Uterus (tissue), 4 donors: ENCODE data around the gene MAN2A2. TPM values are rescaled to one million over a fixed set of nuclear protein-coding genes. Genes with fewer than 3 reads are reported as not detected.
A peak's percentile ranks its signal among the peaks of the same experiment; 100 is the strongest.

Source experiments
- DNase-seq, 2 donors: peaks; one replicate each; pipeline ENCODE4 v3.0.0-alpha.2; 2019 to 2020
- H3K27ac ChIP-seq, 2 donors: fragments of 200-600 bp; sonication (generic); 1 replicate in 1 of 2; 2 replicates in 1 of 2; pipeline ENCODE4 v1.5.1; 2016 to 2018
- H3K27me3 ChIP-seq, 2 donors: fragments of 200-600 bp; sonication (generic); one replicate each; pipeline ENCODE4 v1.5.1; 2018 to 2019; ENCODE audit warnings: control low read depth in 1 of 2
- H3K36me3 ChIP-seq, 2 donors: fragments of 200-600 bp; sonication (generic); one replicate each; pipeline ENCODE4 v1.5.1; 2019; ENCODE audit warnings: control low read depth in 1 of 2
- H3K4me1 ChIP-seq, 2 donors: fragments of 200-600 bp; sonication (generic); one replicate each; pipeline ENCODE4 v1.5.1; 2018 to 2019; ENCODE audit warnings: control low read depth in 1 of 2
- H3K4me3 ChIP-seq, 2 donors: fragments of 200-600 bp; sonication (generic); 1 replicate in 1 of 2; 2 replicates in 1 of 2; pipeline ENCODE4 v1.5.1; 2018 to 2019; ENCODE audit warnings: mild to moderate bottlenecking in 1 of 2
- H3K9me3 ChIP-seq, 2 donors: fragments of 200-600 bp; sonication (generic); one replicate each; pipeline ENCODE4 v1.5.1; 2019; ENCODE audit warnings: control low read depth in 1 of 2
- CTCF ChIP-seq, 4 experiments: fragments of 200-600 bp in 2 of 4; fragments of 450-650 bp in 2 of 4; sonication (generic) in 2 of 4; IDR thresholded peaks; one replicate each; pipeline ENCODE4 v1.5.1; 2016 to 2019; ENCODE audit warnings: antibody characterized with exemption in 4 of 4, mild to moderate bottlenecking in 2 of 4, moderate library complexity in 1 of 4
- POLR2A ChIP-seq, 2 donors: fragments of 450-650 bp; IDR thresholded peaks; one replicate each; pipeline ENCODE4 v1.6.1; 2016; ENCODE audit warnings: antibody characterized with exemption in 2 of 2, mild to moderate bottlenecking in 1 of 2, moderate library complexity in 1 of 2
- intact Hi-C: fragments of 100-400 bp; cut with DNase I; formaldehyde crosslinking; loops from one replicate; pipeline ENCODE4 v1.15.1; 2023; ENCODE audit warnings: low total_unique reads
- total RNA-seq, 4 donors: library from RNA; depleted of rRNA in 3 of 4; stranded (reverse); fragments of >200 nt in 3 of 4; gene quantifications; one replicate each; pipeline versions ENCODE4 v1.1.0 to v1.2.4, GENCODE V29; 2014 to 2023
- donor health status: DM: yes; HTN: yes; CAD: no.

MAN2A2 gene
- 10 to 100 TPM; 15.9 to 92.0 (median 19.8) TPM for total RNA-seq

- peaks cover 0 to 5% of the 10 kb centered on the region in 2 donors for H3K4me1 ChIP-seq
- H3K9me3 ChIP-seq: no peaks in the 10 kb centered on the region
- H3K27me3 ChIP-seq: no peaks in the 10 kb centered on the region
- peak; percentile 44 to 49 for DNase-seq
- no peaks in the 10 kb centered on the region for H3K36me3 ChIP-seq
- H3K4me3 ChIP-seq: peak within 1 kb of the TSS; percentile 75 to 79
- intact Hi-C loops: no loop called here
- H3K27ac ChIP-seq: peak within 1 kb of the TSS; percentile 89 to 93
- TF ChIP-seq CTCF (IDR thresholded peaks at IDR 0.05) (no peak), POLR2A (IDR thresholded peaks at IDR 0.05) (peak in 1 of 2 donors; percentile 12)
Measured at GRCh38 chr15:90902840-90903732, at the start of gene MAN2A2. Gene MAN2A2, plus strand, starts transcription at chr15:90903302. Its CDS starts 906 bp downstream, at chr15:90904208.

GRCh38 chr15:90855139-90855538 is 48.0 kb upstream of the MAN2A2 start:
- intact Hi-C loops: no loop called here
- TF ChIP-seq POLR2A (IDR thresholded peaks at IDR 0.05) (no peak), CTCF (IDR thresholded peaks at IDR 0.05) (no peak)
- Histone ChIP-seq H3K27ac (no peak overlapping the region), H3K36me3 (no peaks in the 10 kb centered on the region), H3K4me3 (no peak overlapping the region), H3K9me3 (no peaks in the 10 kb centered on the region), H3K27me3 (no peaks in the 10 kb centered on the region), H3K4me1 (no peaks in the 10 kb centered on the region)
- DNase-seq: no peak

GRCh38 chr15:90857337-90857736 is 45.8 kb upstream of the MAN2A2 start:
- intact Hi-C loops: no loop called here
- H3K9me3 ChIP-seq: no peaks in the 10 kb centered on the region
- no peak overlapping the region for H3K4me3 ChIP-seq
- no peaks in the 10 kb centered on the region for H3K4me1 ChIP-seq
- H3K36me3 ChIP-seq: no peaks in the 10 kb centered on the region
- TF ChIP-seq CTCF (IDR thresholded peaks at IDR 0.05) (no peak), POLR2A (IDR thresholded peaks at IDR 0.05) (no peak)
- no peaks in the 10 kb centered on the region for H3K27me3 ChIP-seq
- DNase-seq: no peak
- no peak overlapping the region for H3K27ac ChIP-seq

- Histone ChIP-seq H3K36me3 (no peaks in the 10 kb centered on the region), H3K4me3 (no peak overlapping the region), H3K27ac (no peak overlapping the region), H3K4me1 (no peaks in the 10 kb centered on the region), H3K27me3 (no peaks in the 10 kb centered on the region), H3K9me3 (no peaks in the 10 kb centered on the region)
- DNase-seq: no peak
- intact Hi-C loops: no loop called here
- TF ChIP-seq CTCF (IDR thresholded peaks at IDR 0.05) (no peak), POLR2A (IDR thresholded peaks at IDR 0.05) (no peak)
Measured at GRCh38 chr15:90857883-90858443, 45.1 kb upstream of the MAN2A2 start.
